Ammon's horn (tissue), 1 donor: ENCODE data around the gene TUT1.

Experiments used
- DNase-seq: peaks from one replicate; pipeline ENCODE4 v3.0.0-alpha.2; 2016; ENCODE audit warnings: low spot score

Gene TUT1

GRCh38 chr11:62542111-62542745 is 49.1 kb downstream of the TUT1 start:
- no peak for DNase-seq

GRCh38 chr11:62540804-62541701 is 50.3 kb downstream of the TUT1 start:
- DNase-seq = peak; percentile 63

- DNase-seq = no peak
These were observed 51.9 kb downstream of the TUT1 start for GRCh38 chr11:62539238-62539925.

- no peak for DNase-seq
These were observed 52.7 kb downstream of the TUT1 start for GRCh38 chr11:62538470-62539237.

GRCh38 chr11:62536301-62536957 is 54.9 kb downstream of the TUT1 start:
- no peak for DNase-seq

GRCh38 chr11:62535802-62536201 is 55.5 kb downstream of the TUT1 start:
- DNase-seq = no peak

GRCh38 chr11:62534779-62535545 is 56.4 kb downstream of the TUT1 start:
- no peak for DNase-seq

GRCh38 chr11:62532096-62532495 is 59.2 kb downstream of the TUT1 start:
- DNase-seq = no peak
